HG03139 (cell line): ENCODE data around the gene SLC25A17.

Experiments used
- ATAC-seq: cut with Tn5 transposase; IDR thresholded peaks from one replicate; pipeline ENCODE4 v1.9.1; 2021; ENCODE audit not compliant: unreplicated experiment

SLC25A17 gene

DNA sequence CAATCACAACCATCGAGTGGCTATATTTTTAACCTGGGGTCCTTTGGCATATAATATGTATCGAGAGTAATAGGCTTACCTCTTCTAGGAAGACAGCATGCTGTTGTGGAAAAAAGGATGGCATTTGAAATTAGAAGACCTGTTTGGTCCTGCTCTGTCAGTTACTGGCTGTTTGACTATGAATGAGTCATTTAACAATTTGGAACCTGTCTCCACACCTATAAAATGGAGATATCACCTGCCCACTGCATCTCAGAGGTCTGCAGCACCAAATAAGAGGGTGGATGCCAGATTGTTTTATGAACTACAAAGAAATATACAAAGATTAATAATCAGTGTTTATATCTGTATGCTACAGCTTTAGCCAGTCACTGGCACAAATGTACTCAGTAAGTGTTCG is 60.8 kb downstream of the SLC25A17 start:
- ATAC-seq = no peak

- ATAC-seq = no peak
These were observed 62.1 kb downstream of the SLC25A17 start for GRCh38 chr22:40757071-40757470.

GRCh38 chr22:40753114-40753513 is 66.0 kb downstream of the SLC25A17 start:
- ATAC-seq = no peak

DNA sequence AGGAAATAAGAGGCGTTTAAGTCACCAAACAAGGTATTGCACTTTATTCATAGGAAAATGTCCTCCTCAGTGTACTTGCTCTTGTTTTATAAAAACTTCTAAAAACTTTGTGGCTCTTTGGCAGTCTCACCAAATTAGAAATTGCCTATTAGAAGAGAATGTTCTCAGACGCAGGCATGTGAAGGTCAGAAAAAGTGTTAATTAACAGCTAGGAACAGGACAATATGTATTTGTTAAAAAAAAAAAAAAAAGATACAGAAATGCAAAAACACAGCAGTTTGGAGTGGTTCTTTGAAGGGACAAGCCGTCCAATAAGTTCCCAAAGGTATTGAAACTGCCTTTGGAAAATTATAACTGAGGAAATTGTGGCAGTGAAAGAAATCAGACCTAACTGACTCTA is 67.9 kb downstream of the SLC25A17 start:
- ATAC-seq = no peak

DNA sequence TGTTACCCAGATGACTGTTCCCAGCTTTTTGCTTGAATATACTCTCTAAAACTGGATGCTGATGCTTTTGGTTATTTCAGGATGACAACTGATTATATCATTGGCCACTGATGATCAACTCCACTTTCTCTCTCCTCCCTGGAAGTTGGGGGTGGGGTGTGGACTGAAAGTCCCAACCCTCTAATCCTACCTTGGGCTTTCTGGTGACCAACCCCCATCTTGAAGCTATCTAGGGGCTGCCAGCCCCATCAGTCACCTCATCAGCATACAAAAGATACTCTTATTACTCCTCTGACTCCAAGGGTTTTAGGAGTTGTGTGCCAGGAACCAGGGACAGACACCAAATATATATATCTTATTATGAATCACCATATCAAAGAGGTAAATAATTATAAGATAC is 69.3 kb downstream of the SLC25A17 start:
- no peak for ATAC-seq

DNA sequence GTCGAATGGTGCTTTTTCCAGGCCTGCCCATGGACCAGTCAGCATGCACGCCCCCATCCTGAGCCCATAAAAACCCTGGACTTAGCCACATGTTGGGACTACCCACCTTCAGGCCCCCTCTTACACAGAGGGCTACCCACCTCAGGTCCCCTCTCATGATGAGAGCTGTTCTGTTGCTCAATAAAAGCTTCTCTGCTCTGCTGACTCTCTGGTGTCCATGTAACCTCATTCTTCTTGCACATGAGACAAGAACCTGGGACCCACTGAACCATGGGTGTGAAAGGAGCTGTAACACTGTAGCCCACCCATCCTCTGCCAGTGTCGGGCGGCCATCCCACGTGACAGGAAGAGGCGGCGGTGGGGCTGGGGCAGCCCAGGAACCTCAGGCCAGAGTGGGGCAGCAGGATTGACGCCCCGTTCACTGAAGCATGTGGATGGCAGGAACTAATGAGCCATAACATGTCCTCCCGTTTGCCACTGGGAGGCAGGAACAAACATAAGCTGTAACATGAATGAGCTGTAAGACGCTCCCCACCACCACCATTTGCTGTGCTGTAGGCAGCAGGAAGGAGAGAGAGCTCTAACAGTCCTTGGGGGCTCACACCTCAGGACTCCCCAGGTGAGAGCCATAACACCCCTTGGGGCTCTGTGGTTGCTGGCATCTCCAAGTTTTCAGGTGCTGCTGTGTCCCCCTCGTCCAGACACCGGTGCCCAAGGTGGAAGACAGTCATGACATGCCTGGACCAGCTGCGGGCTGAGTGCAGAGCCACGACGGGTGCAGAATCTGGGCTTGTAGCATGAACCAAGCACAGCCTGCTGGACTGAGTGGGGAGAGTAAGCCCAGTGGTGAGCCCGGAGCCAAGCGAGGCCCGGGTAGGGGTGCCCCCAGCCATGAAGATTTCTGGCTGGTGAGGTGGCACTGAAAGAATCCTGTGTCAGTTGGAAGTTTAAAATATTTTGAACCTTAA is 70.5 kb downstream of the SLC25A17 start:
- no peak for ATAC-seq

GRCh38 chr22:40747361-40747760 is 71.8 kb downstream of the SLC25A17 start:
- ATAC-seq = no peak

DNA sequence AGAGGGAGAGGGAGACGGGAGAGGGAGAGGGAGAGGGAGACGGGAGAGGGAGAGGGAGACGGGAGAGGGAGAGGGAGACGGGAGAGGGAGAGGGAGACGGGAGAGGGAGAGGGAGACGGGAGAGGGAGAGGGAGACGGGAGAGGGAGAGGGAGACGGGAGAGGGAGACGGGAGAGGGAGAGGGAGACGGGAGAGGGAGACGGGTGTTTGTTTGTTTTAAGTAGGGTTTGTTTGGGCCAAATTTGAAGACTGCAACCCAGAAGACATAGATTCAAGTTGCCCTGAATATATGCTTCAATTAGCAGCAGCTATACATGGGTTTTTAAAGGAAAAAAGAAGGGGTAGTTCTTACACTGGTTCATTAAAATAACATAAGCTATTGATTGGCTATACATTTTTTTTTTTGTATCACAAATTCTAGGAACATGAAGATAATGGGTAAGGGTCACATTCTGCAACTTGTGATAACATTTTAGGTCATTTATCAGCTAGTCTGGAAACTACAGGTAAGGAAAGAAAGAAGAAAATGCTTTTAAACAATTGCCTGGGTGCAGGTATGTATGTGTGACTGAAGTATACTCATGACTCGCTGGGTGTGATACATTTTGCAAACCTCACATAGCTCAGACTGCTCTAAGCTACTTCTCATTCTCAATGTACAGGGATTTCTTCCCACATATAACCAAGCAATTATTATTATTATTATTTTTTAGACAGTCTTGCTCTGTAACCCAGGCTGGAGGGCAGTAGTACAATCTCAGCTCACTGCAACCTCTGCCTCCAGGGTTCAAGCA is 72.5 kb downstream of the SLC25A17 start:
- ATAC-seq = no peak

- ATAC-seq = no peak
These were observed 75.4 kb downstream of the SLC25A17 start for GRCh38 chr22:40743768-40744167.

- ATAC-seq = no peak
These were observed 78.0 kb downstream of the SLC25A17 start for GRCh38 chr22:40741116-40741515.

DNA sequence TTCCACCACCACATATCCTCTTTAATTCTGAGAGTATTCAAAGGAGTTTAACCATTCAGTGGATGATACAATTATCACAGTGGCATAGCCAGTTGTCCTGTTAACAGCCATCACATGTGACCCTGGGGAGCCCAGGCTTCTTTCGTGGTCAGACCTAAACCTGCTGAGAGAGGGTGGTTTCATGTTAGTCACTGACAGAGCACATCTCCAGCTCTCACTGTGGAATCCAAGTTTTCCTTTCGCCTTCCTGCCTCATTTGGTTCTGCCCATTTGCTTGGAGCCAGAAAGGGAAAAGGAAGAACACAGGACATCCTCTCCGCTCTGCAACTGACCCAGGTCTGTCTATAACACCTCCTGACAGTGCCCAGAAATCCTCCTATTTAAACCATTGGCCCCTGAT is 79.4 kb downstream of the SLC25A17 start:
- no peak for ATAC-seq

DNA sequence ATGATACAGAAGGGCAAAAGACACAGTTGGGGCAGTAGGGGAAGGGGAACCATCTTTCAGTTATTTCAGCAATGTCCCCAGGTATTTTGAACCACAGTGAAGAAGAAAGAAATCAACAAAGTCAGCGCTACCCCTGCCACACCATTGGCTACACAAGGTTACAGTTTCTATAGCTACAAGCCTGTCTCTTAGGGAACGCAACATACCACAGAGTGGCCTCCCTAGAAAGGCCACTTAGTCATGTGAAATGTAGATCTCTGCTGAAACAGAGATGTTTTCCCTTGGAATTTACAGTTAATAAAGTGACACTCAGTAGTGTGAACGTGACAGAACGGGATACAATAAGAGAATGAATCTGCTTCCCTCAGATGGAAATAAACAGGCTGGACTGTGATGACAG is 85.2 kb downstream of the SLC25A17 start:
- ATAC-seq = no peak

DNA sequence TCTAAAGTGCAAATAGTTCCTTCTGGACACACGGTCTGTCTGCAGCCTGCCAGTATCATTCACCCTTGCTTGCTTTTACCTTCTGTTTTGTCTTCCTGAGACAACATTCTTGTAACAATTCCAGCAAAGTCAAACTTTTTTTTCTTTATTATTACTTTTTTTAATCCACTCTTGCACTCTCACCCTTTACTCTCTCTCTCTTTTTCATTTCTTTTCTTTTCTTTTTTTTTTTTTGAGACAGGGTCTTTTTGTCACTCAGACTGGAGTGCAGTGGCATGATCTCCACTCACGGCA is 86.2 kb downstream of the SLC25A17 start:
- ATAC-seq = no peak

DNA sequence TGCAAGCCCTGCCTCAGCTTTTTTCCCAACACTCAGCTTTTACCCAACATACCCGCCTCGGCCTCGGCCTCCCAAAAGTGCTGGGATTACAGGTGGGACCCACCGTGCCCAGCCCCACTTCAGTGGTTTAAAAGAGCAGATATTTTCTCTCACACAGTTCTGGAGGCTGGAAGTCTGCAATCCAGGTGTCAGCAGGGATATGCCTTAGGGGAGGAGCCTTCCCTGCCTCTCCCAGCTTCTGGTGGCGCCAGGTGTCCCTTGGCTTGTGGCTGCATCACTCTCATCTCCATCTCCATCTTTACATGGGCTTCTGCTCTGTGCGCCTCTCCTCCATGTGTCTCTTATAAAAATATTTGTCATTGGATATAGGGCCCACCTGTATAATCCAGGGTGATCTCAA is 89.9 kb downstream of the SLC25A17 start:
- ATAC-seq = no peak

DNA sequence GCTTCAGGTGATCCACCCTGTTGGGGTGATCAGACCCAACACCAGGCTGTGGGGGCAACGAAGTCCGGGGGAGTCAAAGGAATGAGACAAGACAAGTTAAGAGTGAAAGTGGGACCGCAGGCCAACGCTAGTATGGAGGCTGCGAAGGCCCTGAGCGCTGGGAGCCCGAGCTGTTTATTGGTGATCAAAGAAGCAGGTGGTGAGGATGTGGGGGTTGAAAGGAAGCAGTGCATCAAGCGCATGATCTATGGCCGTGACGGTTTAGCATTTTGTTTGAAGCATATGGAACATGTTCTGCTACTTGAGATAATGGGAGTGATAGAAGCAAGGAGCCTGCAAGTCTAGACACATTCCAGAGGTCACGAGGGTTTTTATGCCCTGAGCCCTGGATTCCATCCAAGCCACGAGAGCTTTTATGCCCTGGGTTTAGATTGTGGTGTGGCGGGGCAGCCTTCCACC is 90.4 kb downstream of the SLC25A17 start:
- no peak for ATAC-seq

GRCh38 chr22:40727964-40728615 is 91.1 kb downstream of the SLC25A17 start:
- ATAC-seq = no peak

DNA sequence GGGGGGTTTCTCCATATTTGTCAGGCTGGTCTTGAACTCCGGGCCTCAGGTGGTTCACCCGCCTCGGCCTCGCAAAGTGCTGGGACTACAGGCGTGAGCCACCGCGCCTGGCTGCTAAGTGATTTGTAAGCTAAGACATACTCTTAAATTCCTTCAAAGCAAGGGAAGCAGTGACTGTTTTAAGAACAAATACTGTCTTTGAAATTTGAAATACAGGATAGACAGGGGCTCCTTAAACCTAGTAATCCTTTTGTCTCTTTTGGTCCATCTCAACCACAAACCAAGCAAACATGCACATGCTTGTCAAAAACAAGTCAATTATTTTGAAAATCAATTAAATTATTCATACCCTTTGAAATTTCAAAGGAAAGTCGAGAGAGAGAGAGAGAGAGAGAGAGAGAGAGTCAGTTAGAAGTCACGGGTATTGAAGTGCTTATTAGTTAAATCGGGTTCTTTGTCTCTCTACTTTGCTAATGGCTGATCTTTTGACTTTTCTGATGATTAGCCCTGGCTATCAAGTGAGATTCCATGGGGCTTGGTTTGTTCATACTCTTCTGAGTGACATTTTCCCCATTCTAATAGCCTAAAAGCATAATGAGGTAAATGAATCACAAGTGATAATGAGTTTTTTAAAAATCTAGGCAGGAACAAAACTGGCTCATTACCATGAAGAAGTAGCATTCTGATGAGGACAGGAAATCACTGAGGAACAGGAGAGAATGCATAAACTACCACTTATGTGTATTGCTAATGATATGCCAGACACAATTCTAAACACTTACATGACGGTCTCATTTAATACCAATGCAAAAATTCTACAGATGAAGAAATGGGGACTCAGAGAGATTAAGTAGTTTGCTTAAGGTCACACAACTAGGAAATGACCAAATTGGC is 91.8 kb downstream of the SLC25A17 start:
- ATAC-seq = no peak

DNA sequence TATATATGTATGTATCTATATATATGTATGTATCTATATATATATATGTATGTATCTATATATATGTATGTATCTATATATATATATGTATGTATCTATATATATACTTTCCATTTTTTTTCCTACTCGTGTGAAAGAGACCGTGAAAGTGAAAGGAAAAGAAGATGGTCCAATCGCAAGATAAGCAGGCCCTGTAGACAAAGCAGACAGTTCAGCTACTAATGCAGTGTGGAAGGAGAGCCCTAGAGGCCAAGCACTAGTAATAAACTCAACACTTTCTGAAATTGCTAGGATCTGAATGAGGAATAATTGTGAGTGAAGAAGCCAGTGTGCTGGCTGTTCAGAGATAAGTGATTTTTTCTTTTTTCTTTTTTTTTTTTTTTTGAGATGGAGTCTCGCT is 92.6 kb downstream of the SLC25A17 start:
- ATAC-seq = no peak

GRCh38 chr22:40723396-40723933 is 95.7 kb downstream of the SLC25A17 start:
- no peak for ATAC-seq

DNA sequence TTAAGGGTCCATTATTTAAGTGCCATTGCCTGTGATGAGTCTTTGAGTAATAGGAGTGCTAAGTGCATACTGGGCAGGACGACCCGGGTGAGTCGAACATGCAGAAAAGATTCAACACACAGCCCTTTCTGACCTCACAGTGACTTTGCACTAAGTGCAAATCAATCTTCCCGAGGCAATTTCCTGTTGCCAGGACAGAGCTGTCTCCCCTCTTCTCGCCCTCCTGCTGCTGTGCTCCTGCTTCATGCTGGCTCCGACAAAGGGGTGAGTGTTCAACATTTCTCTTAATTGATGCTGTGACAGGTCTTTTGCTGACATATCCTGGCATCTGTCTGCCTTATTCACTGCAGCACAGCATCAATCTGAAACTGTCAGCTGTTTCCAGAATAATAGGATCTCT is 97.9 kb downstream of the SLC25A17 start:
- ATAC-seq = no peak
